Measurements from ENCODE around the gene PLXNA4. TPM values are rescaled to one million over a fixed set of nuclear protein-coding genes. Genes with fewer than 3 reads are reported as not detected.

PLXNA4 gene
- total RNA-seq, 1 experiment from 2014 or later: 0.81 TPM

GRCh38 chr7:132160611-132161532 lies 415.4 kb downstream of the PLXNA4 start (continued):
- TF ChIP-seq STAT6 (CRISPR knock-in tag; conservative IDR thresholded peaks at IDR 0.05; ENCODE audit: low read depth): no peak

- Mint-ChIP-seq H3K27ac (no peak overlapping the region), H3K4me3 (no peak overlapping the region), H3K9me3 (no peaks in the 10 kb centered on the region), H3K4me1 (peaks cover 38% of the 10 kb centered on the region), H3K36me3 (no peaks in the 10 kb centered on the region), H3K27me3 (ENCODE audit: low read depth) (no peaks in the 10 kb centered on the region; the same call in none of the 2 replicates)
- ChIA-PET CTCF (no interaction called here), POLR2A (no interaction called here)
- no peak for ATAC-seq
- no peak for TF ChIP-seq ZNF138 (CRISPR knock-in tag; conservative IDR thresholded peaks at IDR 0.05)
- TF ChIP-seq E2F4 (CRISPR knock-in tag; IDR thresholded peaks at IDR 0.05; ENCODE audit: borderline replicate concordance, low read depth): no peak
- no peak for TF ChIP-seq ZNF671 (CRISPR knock-in tag; IDR thresholded peaks at IDR 0.05)
- TF ChIP-seq ZBTB21 (CRISPR knock-in tag; IDR thresholded peaks at IDR 0.05; ENCODE audit: borderline replicate concordance): no peak
- TF ChIP-seq JUN (CRISPR knock-in tag; IDR thresholded peaks at IDR 0.05): no peak
- no peak for TF ChIP-seq PREB (CRISPR knock-in tag; IDR thresholded peaks at IDR 0.05; ENCODE audit: borderline replicate concordance)
- no peak for TF ChIP-seq RELA (CRISPR knock-in tag; IDR thresholded peaks at IDR 0.05; ENCODE audit: borderline replicate concordance)
- no peak for TF ChIP-seq USF1 (CRISPR knock-in tag; IDR thresholded peaks at IDR 0.05)
- TF ChIP-seq ATF2 (CRISPR knock-in tag; IDR thresholded peaks at IDR 0.05; ENCODE audit: borderline replicate concordance, low read depth): no peak
- no peak for TF ChIP-seq E2F5 (CRISPR knock-in tag; IDR thresholded peaks at IDR 0.05)
- TF ChIP-seq ZMAT4 (CRISPR knock-in tag; IDR thresholded peaks at IDR 0.05): no peak
- TF ChIP-seq ESRRA (CRISPR knock-in tag; IDR thresholded peaks at IDR 0.05; ENCODE audit: borderline replicate concordance): no peak
- no peak for TF ChIP-seq GABPB1 (CRISPR knock-in tag; IDR thresholded peaks at IDR 0.05)
- TF ChIP-seq MXD4 (CRISPR knock-in tag; IDR thresholded peaks at IDR 0.05; ENCODE audit: borderline replicate concordance): no peak
- no peak for DNase-seq (ENCODE audit: low spot score)
These were observed 417.4 kb downstream of the PLXNA4 start for GRCh38 chr7:132158841-132159240.

All from WTC11 (cell line).